ENCODE data around the gene NFATC4.
"Not testable (repeated sequence)": the region's sequence is repeated elsewhere in the genome, so short reads cannot be mapped to it uniquely, and the experiment has no call there.

NFATC4 gene

DNA sequence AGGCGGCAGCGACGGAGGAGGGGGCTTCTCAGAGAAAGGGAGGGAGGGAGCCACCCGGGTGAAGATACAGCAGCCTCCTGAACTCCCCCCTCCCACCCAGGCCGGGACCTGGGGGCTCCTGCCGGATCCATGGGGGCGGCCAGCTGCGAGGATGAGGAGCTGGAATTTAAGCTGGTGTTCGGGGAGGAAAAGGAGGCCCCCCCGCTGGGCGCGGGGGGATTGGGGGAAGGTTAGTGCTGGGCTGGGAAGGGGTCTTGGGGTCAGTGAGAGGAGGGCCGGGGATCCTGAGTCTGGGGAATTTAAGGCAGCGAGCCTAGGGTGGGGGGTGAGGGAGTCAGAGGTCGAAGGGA, 203 bp downstream of the NFATC4 start:
- no peak for DNase-seq (ENCODE audit: low spot score)

DNA sequence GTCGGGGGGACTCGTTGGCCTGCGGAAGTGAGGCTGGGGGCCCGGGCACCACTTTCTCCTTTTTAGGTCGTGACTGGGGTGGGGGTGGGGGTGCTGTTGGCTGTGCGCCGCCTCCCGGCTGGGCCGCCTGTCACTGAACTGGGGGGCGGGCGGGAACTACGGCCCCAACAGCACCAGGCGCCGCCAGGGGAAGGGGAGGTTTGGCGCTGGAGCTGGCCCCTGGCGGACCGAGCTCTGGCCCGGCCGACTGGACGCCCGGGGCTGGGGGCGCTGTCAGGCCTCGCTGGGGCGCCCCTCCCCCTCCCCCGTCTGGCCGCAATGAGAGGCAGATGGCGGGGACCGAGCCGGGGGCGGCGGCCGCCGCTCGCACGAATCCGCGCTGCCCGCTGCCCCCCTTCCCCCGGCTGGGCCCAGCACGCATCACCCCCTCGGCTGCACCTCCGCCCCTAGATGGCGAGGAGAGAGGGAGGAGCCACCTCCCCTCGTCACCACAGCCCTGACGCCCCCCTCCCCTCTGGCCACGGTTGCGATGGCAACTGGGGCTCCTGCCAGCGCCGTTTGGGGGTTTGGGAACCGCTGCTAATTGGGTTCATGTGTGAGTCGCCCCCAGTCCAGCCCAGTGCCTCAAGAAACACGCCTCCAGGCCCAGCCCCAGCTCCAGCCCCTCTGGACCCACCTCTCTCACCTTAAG, 723 bp downstream of the NFATC4 start:
- no peak for DNase-seq (ENCODE audit: low spot score)

DNA sequence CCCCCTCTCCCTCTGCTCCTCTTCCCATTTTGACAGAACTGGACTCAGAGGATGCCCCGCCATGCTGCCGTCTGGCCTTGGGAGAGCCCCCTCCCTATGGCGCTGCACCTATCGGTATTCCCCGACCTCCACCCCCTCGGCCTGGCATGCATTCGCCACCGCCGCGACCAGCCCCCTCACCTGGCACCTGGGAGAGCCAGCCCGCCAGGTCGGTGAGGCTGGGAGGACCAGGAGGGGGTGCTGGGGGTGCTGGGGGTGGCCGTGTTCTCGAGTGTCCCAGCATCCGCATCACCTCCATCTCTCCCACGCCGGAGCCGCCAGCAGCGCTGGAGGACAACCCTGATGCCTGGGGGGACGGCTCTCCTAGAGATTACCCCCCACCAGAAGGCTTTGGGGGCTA, 1.5 kb downstream of the NFATC4 start:
- no peak for DNase-seq (ENCODE audit: low spot score)

DNA sequence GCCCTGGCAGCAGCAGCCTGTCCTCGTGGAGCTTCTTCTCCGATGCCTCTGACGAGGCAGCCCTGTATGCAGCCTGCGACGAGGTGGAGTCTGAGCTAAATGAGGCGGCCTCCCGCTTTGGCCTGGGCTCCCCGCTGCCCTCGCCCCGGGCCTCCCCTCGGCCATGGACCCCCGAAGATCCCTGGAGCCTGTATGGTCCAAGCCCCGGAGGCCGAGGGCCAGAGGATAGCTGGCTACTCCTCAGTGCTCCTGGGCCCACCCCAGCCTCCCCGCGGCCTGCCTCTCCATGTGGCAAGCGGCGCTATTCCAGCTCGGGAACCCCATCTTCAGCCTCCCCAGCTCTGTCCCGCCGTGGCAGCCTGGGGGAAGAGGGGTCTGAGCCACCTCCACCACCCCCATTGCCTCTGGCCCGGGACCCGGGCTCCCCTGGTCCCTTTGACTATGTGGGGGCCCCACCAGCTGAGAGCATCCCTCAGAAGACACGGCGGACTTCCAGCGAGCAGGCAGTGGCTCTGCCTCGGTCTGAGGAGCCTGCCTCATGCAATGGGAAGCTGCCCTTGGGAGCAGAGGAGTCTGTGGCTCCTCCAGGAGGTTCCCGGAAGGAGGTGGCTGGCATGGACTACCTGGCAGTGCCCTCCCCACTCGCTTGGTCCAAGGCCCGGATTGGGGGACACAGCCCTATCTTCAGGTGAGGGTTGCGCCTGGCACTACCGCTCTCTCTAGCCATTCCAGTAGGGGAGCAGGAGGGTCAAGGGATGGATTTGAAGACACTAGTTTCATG, 2.1 kb downstream of the NFATC4 start:
- DNase-seq (ENCODE audit: low spot score): no peak

DNA sequence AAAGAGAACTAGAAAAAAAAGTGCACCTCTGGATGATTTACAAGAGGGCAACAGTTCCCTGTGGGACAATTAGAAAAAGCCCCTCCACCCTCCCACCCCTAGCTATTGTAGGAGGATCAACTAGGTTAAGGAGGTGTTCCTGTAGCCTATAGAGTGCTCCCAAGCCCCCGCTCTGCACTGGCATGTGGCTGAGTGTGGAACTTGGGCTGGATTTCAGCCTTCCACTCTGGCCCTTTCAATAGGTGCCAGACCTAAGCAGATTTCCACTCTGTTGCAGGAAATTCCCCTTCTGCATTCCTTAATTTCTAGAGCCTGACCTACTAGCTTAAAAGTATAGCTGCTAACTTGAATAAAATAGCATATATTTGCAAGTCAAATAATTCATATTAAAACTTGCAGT, 2.8 kb downstream of the NFATC4 start:
- DNase-seq (ENCODE audit: low spot score): no peak

DNA sequence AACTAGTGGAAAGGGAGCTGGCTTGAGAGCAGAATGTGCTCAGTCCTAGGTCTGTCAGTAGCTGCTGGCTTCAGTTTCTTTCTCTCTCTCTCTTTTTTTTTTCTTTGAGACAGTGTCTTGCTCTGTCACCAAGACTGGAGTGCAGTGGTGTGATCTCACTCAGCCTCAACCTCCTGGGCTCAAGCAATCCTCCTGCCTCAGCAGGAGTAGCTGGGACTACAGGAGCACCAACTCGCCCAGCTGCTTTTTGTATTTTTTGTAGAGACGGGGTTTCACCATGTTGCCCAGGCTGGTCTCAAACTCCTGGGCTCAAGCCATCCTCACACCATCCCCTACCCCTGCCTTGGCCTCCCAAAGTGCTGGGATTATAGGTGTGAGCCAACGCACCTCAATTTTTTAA, 3.6 kb downstream of the NFATC4 start:
- DNase-seq (ENCODE audit: low spot score): not testable (repeated sequence)

DNA sequence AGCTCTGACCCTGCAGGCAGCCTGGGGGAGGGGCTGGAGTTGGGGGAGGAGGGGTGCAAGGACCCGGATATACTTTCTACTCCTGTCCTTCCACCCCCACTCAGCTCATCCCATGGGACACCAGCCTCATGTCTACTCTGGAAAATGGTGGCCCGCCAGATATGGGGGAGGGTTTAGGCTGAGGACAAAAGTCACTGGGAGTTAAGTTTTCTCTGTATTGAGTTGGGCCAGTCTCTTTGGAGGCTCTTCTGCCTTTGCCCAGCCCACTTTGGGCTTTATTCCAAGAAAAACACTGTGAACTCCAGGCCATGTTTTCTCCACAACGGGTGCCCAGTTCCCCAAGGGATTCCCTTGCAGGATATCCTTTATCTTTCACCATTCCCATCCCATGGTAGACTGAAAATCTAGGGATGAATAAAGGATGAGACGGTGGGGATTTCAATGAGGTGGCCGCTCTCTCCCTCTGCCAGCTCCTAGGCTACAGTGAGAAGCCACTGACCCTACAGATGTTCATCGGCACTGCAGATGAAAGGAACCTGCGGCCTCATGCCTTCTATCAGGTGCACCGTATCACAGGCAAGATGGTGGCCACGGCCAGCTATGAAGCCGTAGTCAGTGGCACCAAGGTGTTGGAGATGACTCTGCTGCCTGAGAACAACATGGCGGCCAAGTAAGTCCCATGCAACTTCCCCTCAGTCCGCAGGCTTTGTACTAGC, 4.9 kb downstream of the NFATC4 start:
- DNase-seq (ENCODE audit: low spot score): no peak

DNA sequence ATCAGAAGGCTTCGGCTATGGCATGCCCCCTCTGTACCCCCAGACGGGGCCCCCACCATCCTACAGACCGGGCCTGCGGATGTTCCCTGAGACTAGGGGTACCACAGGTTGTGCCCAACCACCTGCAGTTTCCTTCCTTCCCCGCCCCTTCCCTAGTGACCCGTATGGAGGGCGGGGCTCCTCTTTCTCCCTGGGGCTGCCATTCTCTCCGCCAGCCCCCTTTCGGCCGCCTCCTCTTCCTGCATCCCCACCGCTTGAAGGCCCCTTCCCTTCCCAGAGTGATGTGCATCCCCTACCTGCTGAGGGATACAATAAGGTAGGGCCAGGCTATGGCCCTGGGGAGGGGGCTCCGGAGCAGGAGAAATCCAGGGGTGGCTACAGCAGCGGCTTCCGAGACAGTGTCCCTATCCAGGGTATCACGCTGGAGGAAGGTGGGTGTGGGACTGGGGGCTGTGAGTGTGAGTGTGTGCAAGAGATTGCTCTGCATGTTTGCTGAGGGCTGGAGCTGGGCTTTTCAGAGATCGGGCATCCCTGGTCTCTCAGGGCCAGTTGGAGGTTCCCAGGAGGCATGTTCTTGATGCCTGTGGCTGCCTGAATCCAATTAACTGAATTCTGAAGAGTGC, 8.6 kb downstream of the NFATC4 start:
- no peak for DNase-seq (ENCODE audit: low spot score)

DNA sequence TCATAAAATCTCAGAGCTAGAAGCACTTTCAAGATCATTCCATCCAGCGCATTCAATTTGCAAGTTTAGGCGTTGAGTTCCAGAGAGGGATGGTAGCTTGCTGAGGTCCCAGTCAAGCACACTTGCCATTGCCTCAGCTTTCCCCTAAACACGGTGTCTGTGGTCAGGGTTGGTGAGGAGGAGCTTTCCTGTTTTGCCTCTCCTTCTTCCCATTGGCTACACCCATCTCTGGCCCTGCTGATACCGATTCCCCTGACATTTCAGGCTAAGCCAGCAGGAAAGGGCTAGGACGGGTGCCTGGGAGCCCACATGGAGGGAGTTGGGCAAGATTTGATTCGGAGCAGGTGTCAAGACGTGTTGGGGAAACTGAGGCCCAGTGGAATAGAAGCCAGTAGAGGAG, 9.1 kb downstream of the NFATC4 start:
- DNase-seq (ENCODE audit: low spot score): no peak

DNA sequence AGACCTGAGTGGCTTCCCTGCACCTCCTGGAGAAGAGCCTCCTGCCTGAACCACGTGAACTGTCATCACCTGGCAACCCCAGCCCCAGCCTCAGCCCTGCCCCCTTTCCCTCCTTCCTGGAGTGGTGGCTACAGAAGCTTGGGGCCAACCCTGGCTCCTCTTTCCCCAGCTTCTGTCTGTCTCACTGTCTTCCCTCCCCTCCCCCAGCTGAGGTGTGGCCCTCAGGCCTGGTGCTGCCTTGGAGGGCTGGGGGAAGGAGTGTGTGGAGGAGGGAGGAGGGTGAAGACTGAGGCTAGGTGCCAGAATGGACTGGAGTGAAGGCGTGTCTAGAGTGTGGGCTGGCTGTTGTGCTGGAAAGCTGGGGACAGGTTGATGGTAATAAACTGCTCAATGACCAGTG, 9.7 kb downstream of the NFATC4 start:
- no peak for DNase-seq (ENCODE audit: low spot score)

DNA sequence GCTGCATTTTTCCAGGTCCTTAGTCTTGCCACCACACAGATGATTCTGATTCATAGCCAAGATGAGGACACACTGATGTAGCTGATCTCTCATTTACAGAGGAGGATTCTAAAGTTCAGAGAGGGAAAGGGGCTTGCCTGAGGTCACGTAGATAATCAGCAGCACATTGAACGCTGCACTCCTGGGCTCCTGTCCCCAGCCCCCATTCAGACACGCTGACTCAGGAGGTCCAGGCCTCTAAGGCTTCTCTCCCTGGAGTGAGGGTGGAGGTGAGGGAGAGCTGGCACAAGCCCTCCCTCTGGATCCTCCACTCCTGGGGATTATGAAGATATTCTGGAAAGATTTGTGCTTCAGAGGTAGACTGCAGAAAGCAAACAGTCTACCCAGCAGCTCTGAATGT, 10.3 kb downstream of the NFATC4 start:
- DNase-seq (ENCODE audit: low spot score): no peak

DNA sequence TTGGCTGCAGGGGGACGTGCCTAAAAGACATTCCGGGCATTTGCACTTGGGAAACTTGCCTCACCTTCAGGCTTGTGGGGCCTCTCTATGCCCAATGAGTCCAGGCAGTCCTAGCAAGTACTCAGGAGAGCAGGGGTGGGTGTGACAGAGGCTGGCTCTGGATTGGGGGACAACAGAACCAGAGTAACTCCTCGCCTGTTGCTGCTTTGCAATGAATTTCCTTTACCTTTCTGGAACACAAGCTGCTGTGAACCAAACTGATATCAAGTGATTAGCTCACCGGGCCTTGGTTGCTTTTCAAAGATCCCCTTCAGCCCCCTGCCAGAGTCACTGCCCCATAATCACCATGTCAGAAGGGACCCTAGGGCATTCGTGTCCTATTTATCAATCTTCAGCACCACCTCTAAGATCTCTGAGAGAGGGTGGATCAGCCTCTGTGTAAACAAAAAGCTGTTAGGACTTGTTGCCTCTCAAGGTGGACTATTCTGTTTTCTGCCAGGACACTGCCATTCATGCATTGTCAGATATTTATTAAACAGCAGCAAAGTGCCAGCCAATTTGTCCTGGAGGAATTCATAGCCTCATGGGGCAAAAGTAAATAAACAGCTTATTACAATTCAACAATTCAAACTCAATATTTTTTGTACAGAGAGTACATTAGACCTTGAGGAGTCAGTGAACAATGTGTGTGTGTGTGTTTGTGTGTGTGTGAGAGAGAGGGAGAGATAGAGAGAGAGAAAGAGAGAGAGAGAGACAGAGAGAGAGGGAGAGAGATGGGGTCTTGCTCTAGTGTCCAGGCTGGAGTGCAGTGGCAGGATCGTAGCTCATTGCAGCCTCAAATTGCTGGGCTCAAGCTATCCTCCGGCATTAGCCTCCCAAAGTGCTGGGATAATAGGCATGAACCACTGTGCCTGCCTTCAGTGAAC, 11.3 kb downstream of the NFATC4 start:
- DNase-seq (ENCODE audit: low spot score): no peak

DNA sequence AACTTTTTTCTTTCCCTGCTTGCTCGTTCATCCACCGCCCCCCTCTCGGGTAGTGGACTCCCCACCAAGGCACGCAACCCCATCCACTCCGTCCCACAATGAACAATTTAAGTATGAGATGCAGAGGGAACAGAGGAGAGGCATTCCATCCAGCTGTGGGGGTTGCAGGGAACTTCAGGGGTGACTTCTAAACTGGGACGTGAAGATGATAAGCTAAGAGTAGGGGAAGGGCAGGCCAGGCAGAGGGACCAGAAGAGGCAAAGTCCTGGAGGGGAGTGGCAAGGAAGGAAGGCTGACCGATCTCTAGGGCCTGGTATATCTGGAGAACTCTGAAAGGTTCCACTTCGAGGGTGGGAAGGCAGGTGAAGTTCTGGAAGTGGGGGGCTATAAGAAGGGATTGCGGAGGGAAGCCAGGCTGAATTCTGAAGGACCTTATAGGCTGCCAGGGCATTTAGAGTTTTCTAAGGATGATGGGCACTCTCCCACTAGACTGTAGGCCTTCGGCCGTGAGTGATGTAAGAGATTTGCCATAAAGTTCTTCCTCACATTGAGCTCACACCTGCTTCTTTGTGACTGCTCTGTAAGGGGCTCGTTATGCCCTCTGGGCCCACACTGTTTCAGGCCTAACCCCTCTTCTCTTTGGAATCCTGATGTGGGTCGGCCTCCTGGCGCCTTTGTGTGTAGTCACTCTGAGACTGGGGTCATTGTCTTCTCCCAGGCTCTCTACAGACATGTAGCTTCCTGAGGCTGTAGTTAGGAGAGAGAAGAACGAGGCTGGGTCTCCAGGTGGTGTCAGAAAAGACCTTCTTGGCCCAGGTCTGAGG, 12.1 kb downstream of the NFATC4 start:
- DNase-seq (ENCODE audit: low spot score): no peak

DNA sequence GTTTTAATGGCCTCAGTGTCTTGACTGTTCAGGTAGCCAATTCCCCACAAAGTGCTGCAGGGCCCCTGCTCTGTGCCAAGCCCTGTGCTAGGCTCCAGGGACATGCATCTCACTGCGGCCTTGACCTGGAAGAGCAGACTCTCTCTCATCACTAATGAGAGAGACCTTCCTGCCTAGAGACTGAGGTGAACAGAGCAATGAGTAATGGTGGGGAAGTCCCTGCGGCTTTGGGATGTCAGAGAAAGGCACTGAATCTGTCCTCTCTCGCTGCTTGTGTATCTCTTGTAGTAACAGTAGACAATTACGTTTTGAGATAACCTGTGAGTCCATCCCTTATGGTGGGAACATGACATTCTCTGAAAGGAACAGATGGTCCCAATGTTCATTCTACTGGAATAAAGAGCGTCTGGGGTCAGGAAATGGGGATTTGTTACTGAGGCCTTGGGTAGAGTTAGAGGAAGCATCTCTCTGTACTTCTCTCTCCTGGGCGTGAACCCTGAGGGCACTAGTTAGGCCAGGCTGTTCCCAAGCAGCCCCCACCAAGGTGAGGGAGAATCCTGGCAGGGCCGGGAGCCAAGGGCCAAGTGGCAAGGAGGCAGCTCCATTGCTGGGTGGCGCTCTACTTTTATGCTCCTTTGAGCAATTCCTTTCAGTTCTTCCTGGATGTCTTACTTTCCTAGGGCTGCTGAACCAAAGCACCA, 13.5 kb downstream of the NFATC4 start:
- no peak for DNase-seq (ENCODE audit: low spot score)

DNA sequence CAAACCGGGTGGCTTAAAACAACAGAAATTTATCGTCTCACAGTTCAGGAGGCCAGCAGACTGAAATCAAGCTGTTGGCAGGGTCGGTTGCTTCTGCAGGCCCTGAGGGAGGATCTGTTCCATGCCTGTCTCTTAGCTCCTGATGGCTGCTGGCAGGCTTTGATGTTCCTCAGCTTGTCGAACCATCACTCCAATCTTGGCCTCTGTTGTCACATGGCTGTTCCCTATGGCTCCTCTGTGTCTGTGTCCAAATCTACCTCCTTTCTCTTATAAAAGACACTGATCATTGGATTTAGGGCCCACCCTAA, 14.0 kb downstream of the NFATC4 start:
- DNase-seq (ENCODE audit: low spot score): no peak

DNA sequence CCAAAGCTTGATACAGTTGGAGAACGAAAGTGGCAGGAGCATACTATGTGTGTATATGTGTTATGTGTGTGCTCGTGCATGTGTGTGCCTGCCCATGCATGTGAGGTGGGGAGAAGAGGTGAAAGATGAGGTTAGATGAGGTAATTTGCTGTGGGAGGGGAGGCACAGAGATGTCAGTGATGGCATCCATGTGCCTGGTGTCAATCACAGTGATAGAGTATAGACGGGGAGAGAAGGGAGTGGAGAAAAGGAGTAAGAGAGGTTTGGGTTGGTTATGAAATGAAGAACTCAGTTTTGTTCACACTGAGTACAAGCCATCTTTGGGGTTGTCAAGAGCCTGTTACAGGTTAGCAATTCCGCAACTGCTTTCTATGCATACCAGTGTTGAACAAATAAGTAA, 16.2 kb downstream of the NFATC4 start:
- no peak for DNase-seq (ENCODE audit: low spot score)

DNA sequence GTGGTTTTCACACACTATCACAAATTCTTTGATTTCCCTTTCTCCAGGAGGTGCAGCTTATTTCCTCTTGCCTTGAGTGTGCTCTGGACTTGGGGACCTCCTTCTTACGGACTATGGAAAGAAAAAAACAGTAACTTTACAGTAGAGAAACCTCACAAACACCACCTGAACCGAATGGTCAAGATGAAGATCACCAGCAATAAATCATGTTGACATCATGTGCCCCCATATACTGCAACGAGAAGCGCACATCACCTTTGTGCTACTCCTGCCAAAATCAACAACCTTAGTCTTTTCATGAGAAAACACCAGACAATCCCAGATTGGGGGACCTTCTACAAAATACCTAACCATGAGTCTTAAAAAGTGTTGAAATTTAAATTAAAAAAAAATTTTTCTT, 17.5 kb downstream of the NFATC4 start:
- no peak for DNase-seq (ENCODE audit: low spot score)

DNA sequence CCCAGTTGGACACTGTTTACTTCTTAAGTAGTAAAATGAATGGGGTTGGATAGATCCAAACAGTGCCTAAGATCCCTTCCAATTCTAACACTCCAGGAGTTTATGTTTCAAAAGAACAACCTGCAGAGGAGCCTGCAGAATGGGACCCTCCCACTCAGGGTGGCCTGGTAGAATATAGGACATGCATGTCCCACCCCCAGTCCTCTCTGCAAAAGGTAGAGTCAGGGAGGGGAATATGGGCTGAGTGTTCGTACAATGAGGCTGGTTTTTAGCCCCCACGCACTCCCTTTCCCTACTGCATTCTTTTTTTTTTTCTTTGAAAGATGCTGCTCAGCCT, 19.0 kb downstream of the NFATC4 start:
- no peak for DNase-seq (ENCODE audit: low spot score)

DNA sequence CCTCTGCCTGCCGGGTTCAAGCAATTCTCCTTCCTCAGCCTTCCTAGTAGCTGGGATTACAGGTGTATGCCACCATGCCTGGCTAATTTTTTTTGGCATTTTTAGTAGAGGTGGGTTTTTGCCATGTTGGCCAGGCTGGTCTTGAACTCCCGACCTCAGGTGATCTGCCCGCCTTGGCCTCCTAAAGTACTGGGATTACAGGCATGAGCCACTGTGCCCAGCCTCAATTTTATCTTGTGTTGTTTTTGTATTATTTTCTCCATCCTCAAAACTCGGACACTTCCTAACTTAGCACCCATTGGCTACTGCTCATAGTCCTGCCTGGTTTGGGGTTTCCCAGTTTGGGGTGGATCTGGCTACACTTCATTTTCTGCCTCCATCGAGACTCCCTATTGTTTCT, 19.6 kb downstream of the NFATC4 start:
- DNase-seq (ENCODE audit: low spot score): not testable (repeated sequence)

DNA sequence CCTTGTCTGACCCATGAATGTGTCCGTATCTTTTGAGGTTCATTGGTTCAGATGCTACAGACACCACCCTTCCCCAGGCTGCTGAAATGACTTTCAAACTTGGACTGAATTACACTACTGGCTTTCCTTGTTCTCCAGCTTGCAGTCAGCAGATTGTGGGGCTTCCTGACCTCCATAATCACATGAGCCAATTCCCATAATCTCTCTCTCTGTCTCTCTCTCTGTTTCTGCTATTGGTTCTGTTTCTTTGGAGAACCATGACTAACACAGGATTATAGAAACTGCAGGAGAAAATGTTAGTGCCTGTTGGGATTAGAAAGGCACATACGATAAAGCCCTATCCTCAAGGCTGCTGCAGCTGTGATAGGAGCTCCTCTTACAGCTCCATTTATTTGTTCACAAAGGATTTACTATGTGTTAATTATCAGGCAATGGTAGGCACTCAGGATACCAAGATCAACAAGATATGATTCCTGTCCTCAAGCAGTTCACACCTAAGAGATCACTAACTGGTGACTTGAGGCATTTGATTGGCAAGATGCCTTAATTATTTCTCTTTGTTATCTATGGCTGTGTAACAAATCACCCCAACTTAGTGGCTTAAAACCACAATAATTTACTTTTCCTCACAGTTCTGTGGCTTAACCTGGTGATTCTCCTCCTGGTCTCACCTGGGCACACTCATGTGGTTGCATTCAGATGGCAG, 20.6 kb downstream of the NFATC4 start:
- DNase-seq (ENCODE audit: low spot score): no peak

All from hematopoietic multipotent progenitor cell treated with erythropoietin and hydrocortisone succinate and interleukin-3 and kit ligand, for 17 days (in vitro differentiated cells).